ENCODE results near the gene ZNF681. TPM values are rescaled to one million over a fixed set of nuclear protein-coding genes. Genes with fewer than 3 reads are reported as not detected.

ZNF681 gene
- total and polyA plus RNA-seq, 2 of the 4 experiments (the other 2 are of a cell fraction) = 0.15 to 0.54 TPM

- TF ChIP-seq NFE2L2 (IDR thresholded peaks at IDR 0.05; ENCODE audit: low read depth, low read length) = no peak
Observed at GRCh38 chr19:23771316-23771715, 12.6 kb upstream of the ZNF681 start (continued).

DNA sequence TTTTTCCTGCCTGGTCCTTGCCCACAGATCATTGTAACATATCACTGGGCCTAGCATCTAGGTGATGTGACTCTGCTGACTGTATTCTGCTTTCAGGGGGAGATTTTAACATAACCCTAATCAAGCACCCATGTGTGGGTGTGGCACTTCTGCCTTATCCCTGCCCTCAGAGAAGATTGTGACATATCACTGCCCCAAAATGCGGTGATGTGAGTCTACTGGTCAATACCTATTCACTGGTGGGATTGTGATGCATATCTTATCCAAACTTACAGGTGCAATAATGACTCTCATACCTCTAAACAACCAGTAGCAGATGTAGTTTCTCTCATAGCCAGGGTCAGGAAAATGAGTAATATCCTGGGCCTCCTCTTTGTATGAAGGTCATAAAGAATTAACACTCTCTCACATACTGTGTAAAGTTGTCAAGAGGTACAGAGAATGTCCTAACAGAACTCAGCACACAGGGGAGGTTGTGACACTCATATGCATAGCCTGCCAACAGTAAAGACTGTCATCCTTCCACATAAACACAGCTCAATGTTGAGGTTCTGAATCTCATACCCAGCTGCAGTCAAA, 12.1 kb upstream of the ZNF681 start:
- in situ Hi-C loops (cut with MboI; ENCODE audit: low sequenced_read_pairs) (no loop called here), dilution Hi-C loops (cut with HindIII; ENCODE audit: low sequenced_read_pairs, unreplicated experiment) (no loop called here), intact Hi-C loops (cut with micrococcal nuclease) (no loop called here)
- no peak overlapping the region for H3K18ac ChIP-seq (ENCODE audit: low read depth, low read length)
- H3K23ac ChIP-seq (ENCODE audit: low read depth, low read length) = no peak overlapping the region
- H2AFZ ChIP-seq (replicated peaks; ENCODE audit: low read length, poor library complexity) = no peak overlapping the region
- H3K14ac ChIP-seq (replicated peaks; ENCODE audit: low read depth, low read length) = no peak overlapping the region
- H2AK5ac ChIP-seq (ENCODE audit: low read depth, low read length) = no peak overlapping the region
- no CpG with 5 or more reads among the region's 1 CpG for WGBS, 2 experiments (ENCODE audit: extremely low coverage in 2 of 2, insufficient read length in 1 of 2)
- no TSS peak for BruUV-seq (replicated peaks)
- no peaks in the 10 kb centered on the region; a peak in 1 of 4 replicates for H3K79me1 ChIP-seq (ENCODE audit: low read depth in 1 of 2, low read length in 2 of 2)
- no peak overlapping the region for H4K91ac ChIP-seq (ENCODE audit: insufficient read depth, low read depth, low read length)
- ChIA-PET CTCF (no interaction called here), POLR2A (ENCODE audit: unreplicated experiment) (no interaction called here)
- no peaks in the 10 kb centered on the region for H3K9me1 ChIP-seq (ENCODE audit: insufficient read depth, low read length)
- no peaks in the 10 kb centered on the region for H3K4me1 ChIP-seq (ENCODE audit: control insufficient read depth, insufficient read depth, low read length)
- H4K20me1 ChIP-seq (ENCODE audit: insufficient read depth, low read length) = no peaks in the 10 kb centered on the region; the same call in 1 of the 2 replicates
- H3K27ac ChIP-seq (ENCODE audit: insufficient read depth, low read length) = no peak overlapping the region
- no peak overlapping the region for H3K4me2 ChIP-seq (ENCODE audit: low read depth, low read length)
- H3K27me3 ChIP-seq (ENCODE audit: control insufficient read depth, insufficient read depth, low read length) = no peaks in the 10 kb centered on the region
- H3K56ac ChIP-seq (ENCODE audit: extremely low read depth, insufficient read depth, low read length) = no peak overlapping the region
- H3K9ac ChIP-seq (ENCODE audit: low read depth, low read length) = no peak overlapping the region
- TF ChIP-seq BHLHE40 (IDR thresholded peaks at IDR 0.05; ENCODE audit: low read depth, low read length) (no peak), RCOR1 (IDR thresholded peaks at IDR 0.05; ENCODE audit: insufficient replicate concordance, low read length) (no peak), CEBPB (IDR thresholded peaks at IDR 0.05; ENCODE audit: low read depth, low read length) (no peak), SMC3 (IDR thresholded peaks at IDR 0.05; ENCODE audit: low read depth, low read length) (no peak), MAZ (IDR thresholded peaks at IDR 0.05; ENCODE audit: borderline replicate concordance, low read depth, low read length) (no peak), MAFK (IDR thresholded peaks at IDR 0.05; ENCODE audit: low read depth, low read length) (no peak), CHD1 (IDR thresholded peaks at IDR 0.05; ENCODE audit: low read depth, low read length) (no peak), RFX5 (IDR thresholded peaks at IDR 0.05; ENCODE audit: low read depth, low read length) (no peak), POLR2A (IDR thresholded peaks at IDR 0.05; ENCODE audit: low read depth, low read length) (no peak)
- no peak overlapping the region for H2BK20ac ChIP-seq (ENCODE audit: low read depth, low read length)
- no peak overlapping the region for H4K8ac ChIP-seq (ENCODE audit: low read depth in 2 of 2, low read length in 2 of 2)
- no peak overlapping the region for H3K4me3 ChIP-seq (ENCODE audit: insufficient read depth, low read depth, low read length)
- no peak overlapping the region for H4K5ac ChIP-seq (ENCODE audit: low read depth, low read length)
- no peak overlapping the region for H3K4ac ChIP-seq (ENCODE audit: low read depth, low read length)
- H2BK120ac ChIP-seq (ENCODE audit: low read depth, low read length) = no peak overlapping the region
- no peak for DNase-seq
- no peaks in the 10 kb centered on the region for H3K36me3 ChIP-seq (ENCODE audit: control insufficient read depth, insufficient read depth, low read length)
- no peak for ATAC-seq (ENCODE audit: low read depth)
- H2BK5ac ChIP-seq (ENCODE audit: low read depth, low read length, poor library complexity, severe bottlenecking) = no peak overlapping the region
- no peak overlapping the region for H2BK15ac ChIP-seq (ENCODE audit: low read depth, low read length)
- H3K9me3 ChIP-seq (ENCODE audit: control insufficient read depth, insufficient read depth, low read length) = peaks cover 5% of the 10 kb centered on the region
- no peak overlapping the region for H2AK9ac ChIP-seq (replicated peaks; ENCODE audit: low read depth, low read length, poor library complexity)

Measured in IMR-90 (cell line).